Effector memory CD4-positive, alpha-beta T cell (primary cell): ENCODE measurements around the gene ADORA1.

Source experiments
- DNase-seq, 3 donors: peaks; one replicate each; pipeline ENCODE4 v3.0.0-alpha.2; 2020
- H3K27ac ChIP-seq: 2 replicates; pipeline ENCODE4 v1.7.0; 2013; ENCODE audit warnings: mild to moderate bottlenecking, low read length, moderate library complexity; ENCODE audit not compliant: insufficient read depth, poor library complexity, severe bottlenecking
- H3K27me3 ChIP-seq: replicated peaks from 2 replicates; pipeline ENCODE4 v1.7.0; 2013; ENCODE audit warnings: mild to moderate bottlenecking, low read length; ENCODE audit not compliant: insufficient read depth, control insufficient read depth, poor library complexity, severe bottlenecking
- H3K36me3 ChIP-seq: 2 replicates; pipeline ENCODE4 v1.7.0; 2013; ENCODE audit warnings: mild to moderate bottlenecking, low read length, moderate library complexity; ENCODE audit not compliant: control insufficient read depth, insufficient read depth
- H3K4me1 ChIP-seq: 2 replicates; pipeline ENCODE4 v1.7.0; 2013; ENCODE audit warnings: low read length, mild to moderate bottlenecking; ENCODE audit not compliant: control insufficient read depth, insufficient read depth, poor library complexity, severe bottlenecking
- H3K4me3 ChIP-seq: 2 replicates; pipeline ENCODE4 v1.7.0; 2013; ENCODE audit warnings: low read length, low read depth, mild to moderate bottlenecking; ENCODE audit not compliant: insufficient read depth, poor library complexity, severe bottlenecking
- H3K9me3 ChIP-seq: 2 replicates; pipeline ENCODE4 v1.7.0; 2013; ENCODE audit warnings: mild to moderate bottlenecking, low read length, moderate library complexity; ENCODE audit not compliant: control insufficient read depth

The ADORA1 gene

DNA sequence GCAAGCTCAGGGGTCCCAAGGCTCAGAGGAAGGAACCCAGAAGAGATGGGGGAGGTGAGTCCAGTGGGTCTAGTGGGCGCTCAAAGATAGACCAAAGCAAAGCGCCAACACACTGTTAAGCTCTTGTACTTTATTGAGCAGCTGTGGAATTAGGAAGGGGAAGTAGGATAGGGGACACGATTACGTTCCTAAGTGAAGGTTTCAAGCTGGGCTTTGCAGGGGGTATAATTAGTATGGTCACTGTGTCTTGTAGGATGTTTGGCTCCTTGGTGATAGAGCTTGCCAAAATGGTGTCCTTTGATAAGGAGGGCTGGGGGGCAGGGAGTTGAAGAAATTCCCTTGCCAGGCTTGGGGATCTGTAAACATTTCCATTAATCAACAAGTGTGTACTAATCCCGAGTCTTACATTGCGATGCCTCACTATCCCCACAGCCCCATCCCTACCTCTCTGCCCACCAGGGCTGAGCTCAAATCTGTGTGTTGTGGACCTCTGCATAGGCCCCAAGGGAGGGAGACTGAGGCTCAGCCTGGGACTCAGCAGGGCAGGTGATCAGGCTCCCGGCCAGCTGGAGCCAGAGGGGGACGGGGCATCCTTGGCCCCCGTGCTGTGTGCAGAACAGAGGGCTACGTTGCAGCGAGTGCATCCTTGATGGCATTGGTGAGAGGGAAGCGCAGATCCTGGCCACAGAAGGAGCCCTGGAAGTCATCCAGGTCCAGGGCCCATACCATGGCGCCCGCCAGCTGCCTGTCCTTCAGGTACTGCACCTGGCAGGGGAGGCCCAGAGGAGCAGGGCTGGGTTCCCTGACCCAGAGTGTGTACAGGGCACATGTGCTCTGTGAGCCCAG, 51.5 kb downstream of the ADORA1 start:
- no peaks in the 10 kb centered on the region for H3K4me1 ChIP-seq
- H3K27ac ChIP-seq = no peak overlapping the region
- no peak for DNase-seq
- no peaks in the 10 kb centered on the region for H3K27me3 ChIP-seq
- H3K9me3 ChIP-seq = no peaks in the 10 kb centered on the region
- no peak overlapping the region for H3K4me3 ChIP-seq
- H3K36me3 ChIP-seq = no peaks in the 10 kb centered on the region

DNA sequence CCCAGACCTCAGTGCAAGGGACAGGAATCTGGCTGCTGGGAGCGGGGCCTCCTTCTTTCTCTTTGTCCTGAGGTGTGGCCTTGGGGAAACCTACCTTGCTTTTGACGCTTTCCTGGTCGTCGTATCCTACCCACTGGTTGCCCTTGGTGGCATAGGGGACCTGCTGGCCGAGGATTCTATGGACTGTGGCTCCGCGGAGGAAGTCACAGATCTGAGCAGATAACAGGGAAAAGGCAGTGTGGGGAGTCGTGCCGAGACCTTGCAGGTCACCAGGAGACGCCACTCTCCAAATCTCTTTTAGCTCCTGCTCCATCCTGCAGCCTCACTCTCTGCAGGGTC, 52.1 kb downstream of the ADORA1 start:
- Histone ChIP-seq H3K27ac (no peak overlapping the region), H3K36me3 (no peaks in the 10 kb centered on the region), H3K4me1 (no peaks in the 10 kb centered on the region), H3K9me3 (no peaks in the 10 kb centered on the region), H3K4me3 (no peak overlapping the region), H3K27me3 (no peaks in the 10 kb centered on the region)
- DNase-seq = no peak

DNA sequence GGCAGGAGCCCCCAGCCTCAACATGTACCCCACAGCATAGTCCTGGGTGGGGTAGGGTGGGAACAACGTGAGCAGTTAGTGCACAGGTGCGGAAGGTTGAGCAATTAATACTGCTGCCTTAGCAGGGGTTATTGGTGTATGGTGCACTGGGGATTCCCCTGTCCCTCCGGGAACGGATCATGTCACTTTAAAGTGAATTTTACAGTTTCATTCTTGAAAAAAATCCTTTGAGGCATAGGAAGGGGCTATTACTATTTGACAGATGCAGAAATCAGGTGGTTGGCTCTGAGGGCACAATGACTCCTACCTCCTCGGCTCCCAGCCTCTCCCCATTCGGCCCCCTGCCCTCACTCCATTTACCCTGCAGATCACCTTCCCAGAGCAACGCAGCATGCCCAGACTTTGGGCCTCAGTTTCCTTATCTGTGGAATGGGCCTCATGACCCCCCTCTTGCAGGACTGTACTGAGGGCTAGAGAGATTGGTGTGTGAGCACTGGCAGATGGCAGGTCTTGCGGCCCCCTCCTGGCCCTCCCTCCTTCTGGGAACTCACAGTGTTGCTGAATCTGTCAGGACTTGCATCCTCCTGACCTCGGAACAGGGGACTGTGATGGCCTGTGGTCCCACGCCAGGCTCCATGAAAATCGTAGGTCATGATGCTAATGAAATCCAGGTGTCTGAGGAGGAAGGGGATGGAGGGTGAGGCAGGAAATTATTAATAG, 53.2 kb downstream of the ADORA1 start:
- no peaks in the 10 kb centered on the region for H3K9me3 ChIP-seq
- H3K27ac ChIP-seq = no peak overlapping the region
- no peaks in the 10 kb centered on the region for H3K27me3 ChIP-seq
- no peak overlapping the region for H3K4me3 ChIP-seq
- no peaks in the 10 kb centered on the region for H3K36me3 ChIP-seq
- no peak for DNase-seq
- H3K4me1 ChIP-seq = no peaks in the 10 kb centered on the region

GRCh38 chr1:203181586-203182386, 54.3 kb downstream of the ADORA1 start:
- no peaks in the 10 kb centered on the region for H3K9me3 ChIP-seq
- no peaks in the 10 kb centered on the region for H3K4me1 ChIP-seq
- no peaks in the 10 kb centered on the region for H3K36me3 ChIP-seq
- no peak for DNase-seq
- no peak overlapping the region for H3K27ac ChIP-seq
- no peak overlapping the region for H3K4me3 ChIP-seq
- H3K27me3 ChIP-seq = no peaks in the 10 kb centered on the region

GRCh38 chr1:203182387-203182953, 54.9 kb downstream of the ADORA1 start:
- no peak overlapping the region for H3K4me3 ChIP-seq
- no peaks in the 10 kb centered on the region for H3K9me3 ChIP-seq
- no peak overlapping the region for H3K27ac ChIP-seq
- H3K36me3 ChIP-seq = no peaks in the 10 kb centered on the region
- no peaks in the 10 kb centered on the region for H3K4me1 ChIP-seq
- H3K27me3 ChIP-seq = no peaks in the 10 kb centered on the region
- no peak for DNase-seq

GRCh38 chr1:203183828-203184227, 56.3 kb downstream of the ADORA1 start:
- no peaks in the 10 kb centered on the region for H3K27me3 ChIP-seq
- H3K4me3 ChIP-seq = no peak overlapping the region
- no peaks in the 10 kb centered on the region for H3K4me1 ChIP-seq
- H3K9me3 ChIP-seq = no peaks in the 10 kb centered on the region
- H3K36me3 ChIP-seq = no peaks in the 10 kb centered on the region
- DNase-seq = no peak
- H3K27ac ChIP-seq = no peak overlapping the region

- Histone ChIP-seq H3K36me3 (no peaks in the 10 kb centered on the region), H3K4me3 (no peak overlapping the region), H3K9me3 (no peaks in the 10 kb centered on the region), H3K4me1 (no peaks in the 10 kb centered on the region), H3K27me3 (no peaks in the 10 kb centered on the region), H3K27ac (no peak overlapping the region)
- DNase-seq = no peak
These were observed 56.9 kb downstream of the ADORA1 start for GRCh38 chr1:203184467-203184866.

DNA sequence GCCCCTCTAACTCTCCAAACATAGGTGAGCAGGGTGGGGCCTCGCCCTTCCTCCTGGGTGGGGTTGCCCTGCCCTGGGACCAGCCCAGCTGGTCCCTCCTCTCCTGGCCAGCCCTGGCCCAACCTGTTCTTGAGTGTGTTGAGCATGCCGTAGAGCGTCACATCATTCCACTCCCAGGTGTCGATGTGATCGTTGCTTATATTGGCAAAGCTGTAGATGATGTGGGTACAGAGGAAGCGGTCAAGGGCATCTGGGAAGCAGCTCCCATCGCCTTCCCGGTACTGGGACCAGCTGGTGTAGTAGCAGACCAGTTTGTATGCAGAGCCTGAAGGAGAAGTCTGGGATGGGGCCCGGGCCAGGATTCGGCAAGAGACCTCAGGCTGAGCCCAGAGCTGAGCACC, 57.5 kb downstream of the ADORA1 start:
- DNase-seq = no peak
- Histone ChIP-seq H3K4me3 (no peak overlapping the region), H3K4me1 (no peaks in the 10 kb centered on the region), H3K9me3 (no peaks in the 10 kb centered on the region), H3K27ac (no peak overlapping the region), H3K27me3 (no peaks in the 10 kb centered on the region), H3K36me3 (no peaks in the 10 kb centered on the region)

GRCh38 chr1:203185585-203185984, 58.1 kb downstream of the ADORA1 start:
- no peaks in the 10 kb centered on the region for H3K36me3 ChIP-seq
- no peak for DNase-seq
- H3K27me3 ChIP-seq = no peaks in the 10 kb centered on the region
- no peaks in the 10 kb centered on the region for H3K4me1 ChIP-seq
- no peak overlapping the region for H3K27ac ChIP-seq
- no peaks in the 10 kb centered on the region for H3K9me3 ChIP-seq
- no peak overlapping the region for H3K4me3 ChIP-seq
